IMR-90 (cell line): ENCODE data around the gene ERCC8. TPM values are rescaled to one million over a fixed set of nuclear protein-coding genes. Genes with fewer than 3 reads are reported as not detected.

Source experiments
- ATAC-seq: fragments of 200-7000 bp; cut with Tn5 transposase; 2 replicates; pipeline ENCODE4 v1.9.1; 2020; ENCODE audit warnings: low read depth, mild to moderate bottlenecking, moderate library complexity
- BruUV-seq: library from RNA; stranded (reverse); fragments of 400-500 nt; replicated peaks from 2 replicates; lab custom pipeline; 2021; lab: Mats Ljungman, UMichigan
- CTCF ChIA-PET: fragments of 300-600 bp; formaldehyde crosslinking; extraction: SDS; loops from one replicate; lab custom pipeline; 2021; ENCODE audit warnings: antibody characterized with exemption; lab: Yijun Ruan, JAX
- POLR2A ChIA-PET: fragments of 300-600 bp; sonication (Branson Sonifier 250); formaldehyde crosslinking; loops from one replicate; lab custom pipeline; 2022; ENCODE audit warnings: antibody characterized with exemption; ENCODE audit not compliant: unreplicated experiment; lab: Charles Lee
- DNase-seq: peaks from one replicate; pipeline ENCODE4 v3.0.0; 2013
- H2AFZ ChIP-seq: replicated peaks from 2 replicates; pipeline ENCODE3; 2013; ENCODE audit warnings: low read length, mild to moderate bottlenecking; ENCODE audit not compliant: poor library complexity
- H2AK5ac ChIP-seq: 2 replicates; pipeline ENCODE4 v1.6.1; 2013; ENCODE audit warnings: low read depth, low read length, inconsistent platforms
- H2AK9ac ChIP-seq: replicated peaks from 2 replicates; pipeline ENCODE3; 2013; ENCODE audit warnings: mild to moderate bottlenecking, low read depth, low read length, moderate library complexity; ENCODE audit not compliant: poor library complexity
- H2BK120ac ChIP-seq: 2 replicates; pipeline ENCODE4 v1.6.1; 2013; ENCODE audit warnings: low read depth, low read length, inconsistent platforms
- H2BK15ac ChIP-seq: 3 replicates; pipeline ENCODE4 v1.6.1; 2013; ENCODE audit warnings: low read depth, low read length, inconsistent platforms
- H2BK20ac ChIP-seq: 2 replicates; pipeline ENCODE4 v1.6.1; 2013; ENCODE audit warnings: low read depth, mild to moderate bottlenecking, inconsistent platforms, low read length, moderate library complexity
- H2BK5ac ChIP-seq: 2 replicates; pipeline ENCODE4 v1.6.1; 2013; ENCODE audit warnings: mild to moderate bottlenecking, low read depth, low read length, inconsistent platforms; ENCODE audit not compliant: poor library complexity, severe bottlenecking
- H3K14ac ChIP-seq: replicated peaks from 2 replicates; pipeline ENCODE4 v1.6.1; 2013; ENCODE audit warnings: low read depth, low read length, inconsistent platforms
- H3K18ac ChIP-seq: 2 replicates; pipeline ENCODE4 v1.6.1; 2013; ENCODE audit warnings: low read depth, low read length, control low read depth
- H3K23ac ChIP-seq: 2 replicates; pipeline ENCODE4 v1.6.1; 2013; ENCODE audit warnings: low read depth, low read length, inconsistent platforms
- H3K27ac ChIP-seq: 2 replicates; pipeline ENCODE4 v1.5.1; 2013; ENCODE audit warnings: mild to moderate bottlenecking, control low read depth, low read length; ENCODE audit not compliant: insufficient read depth
- H3K27me3 ChIP-seq: 2 replicates; pipeline ENCODE4 v1.6.1; 2013; ENCODE audit warnings: low read length; ENCODE audit not compliant: control insufficient read depth, insufficient read depth
- H3K36me3 ChIP-seq: 2 replicates; pipeline ENCODE4 v1.6.1; 2013; ENCODE audit warnings: low read length, mixed read lengths; ENCODE audit not compliant: control insufficient read depth, insufficient read depth
- H3K4ac ChIP-seq: 2 replicates; pipeline ENCODE4 v1.6.1; 2013; ENCODE audit warnings: low read depth, low read length, inconsistent platforms
- H3K4me1 ChIP-seq: 2 replicates; pipeline ENCODE4 v1.6.1; 2013; ENCODE audit warnings: low read length, mixed read lengths; ENCODE audit not compliant: control insufficient read depth, insufficient read depth
- H3K4me2 ChIP-seq: 2 replicates; pipeline ENCODE4 v1.6.1; 2013; ENCODE audit warnings: low read depth, mild to moderate bottlenecking, control low read depth, low read length, moderate library complexity
- H3K4me3 ChIP-seq: 2 replicates; pipeline ENCODE4 v1.5.1; 2013; ENCODE audit warnings: low read depth, mild to moderate bottlenecking, control low read depth, low read length, moderate library complexity; ENCODE audit not compliant: insufficient read depth
- H3K56ac ChIP-seq: 2 replicates; pipeline ENCODE4 v1.6.1; 2013; ENCODE audit warnings: low read length, inconsistent platforms; ENCODE audit not compliant: insufficient read depth; ENCODE audit errors: extremely low read depth
- H3K79me1 ChIP-seq, 2 experiments: 2 replicates each; pipeline ENCODE4 v1.6.1; 2013; ENCODE audit warnings: low read length in 2 of 2, inconsistent platforms in 1 of 2, low read depth in 1 of 2
- H3K9ac ChIP-seq: 2 replicates; pipeline ENCODE4 v1.6.1; 2013; ENCODE audit warnings: low read depth, low read length, control low read depth
- H3K9me1 ChIP-seq: 2 replicates; pipeline ENCODE4 v1.6.1; 2013; ENCODE audit warnings: low read length, inconsistent platforms; ENCODE audit not compliant: insufficient read depth
- H3K9me3 ChIP-seq: 2 replicates; pipeline ENCODE4 v1.6.1; 2013; ENCODE audit warnings: low read length; ENCODE audit not compliant: control insufficient read depth, insufficient read depth
- H4K20me1 ChIP-seq: 2 replicates; pipeline ENCODE4 v1.6.1; 2013; ENCODE audit warnings: low read length, inconsistent platforms; ENCODE audit not compliant: insufficient read depth
- H4K5ac ChIP-seq: 2 replicates; pipeline ENCODE4 v1.6.1; 2013; ENCODE audit warnings: mild to moderate bottlenecking, low read depth, low read length, control low read depth
- H4K8ac ChIP-seq, 2 experiments: 2 replicates each; pipeline ENCODE4 v1.6.1; 2013; ENCODE audit warnings: low read depth in 2 of 2, low read length in 2 of 2, control low read depth in 1 of 2, inconsistent platforms in 1 of 2
- H4K91ac ChIP-seq: 2 replicates; pipeline ENCODE4 v1.6.1; 2013; ENCODE audit warnings: low read depth, low read length, inconsistent platforms; ENCODE audit not compliant: insufficient read depth
- BHLHE40 ChIP-seq: fragments of 150-350 bp; IDR thresholded peaks from 2 replicates; pipeline ENCODE4 v1.6.1; 2016; ENCODE audit warnings: mild to moderate bottlenecking, low read depth, low read length
- CEBPB ChIP-seq: IDR thresholded peaks from 2 replicates; pipeline ENCODE4 v1.6.1; 2012; ENCODE audit warnings: low read depth, low read length, improper control_type of control experiment
- CHD1 ChIP-seq: IDR thresholded peaks from 2 replicates; pipeline ENCODE4 v1.6.1; 2012; ENCODE audit warnings: low read depth, low read length, improper control_type of control experiment
- FOS ChIP-seq: fragments of 150-350 bp; IDR thresholded peaks from 2 replicates; pipeline ENCODE4 v1.6.1; 2016; ENCODE audit warnings: low read depth, low read length
- MAFK ChIP-seq: IDR thresholded peaks from 2 replicates; pipeline ENCODE4 v1.6.1; 2012; ENCODE audit warnings: low read depth, low read length, improper control_type of control experiment
- MAZ ChIP-seq: IDR thresholded peaks from 2 replicates; pipeline ENCODE4 v1.6.1; 2012; ENCODE audit warnings: low read depth, mild to moderate bottlenecking, low read length, improper control_type of control experiment, moderate library complexity, borderline replicate concordance
- WGBS, 2 experiments: methylation state at CpG; one replicate each; pipeline versions ENCODE4 v1.1.5 to v1.1.7; 2013; ENCODE audit warnings: missing lambda C conversion rate in 2 of 2; ENCODE audit not compliant: insufficient read length in 1 of 2; ENCODE audit errors: extremely low coverage in 2 of 2; 5-methylcytosine and 5-hydroxymethylcytosine counted together
- dilution Hi-C: fragments of 300-500 bp; cut with HindIII; formaldehyde crosslinking; loops from one replicate; pipeline ENCODE4 v1.14.3; 2018; ENCODE audit warnings: low sequenced_read_pairs; ENCODE audit not compliant: unreplicated experiment
- in situ Hi-C: fragments of 300-500 bp; cut with MboI; formaldehyde crosslinking; loops from 3 replicates; pipeline ENCODE4 v1.14.3; 2019; ENCODE audit warnings: low sequenced_read_pairs, inconsistent platforms, mixed read lengths
- intact Hi-C: fragments of 100-400 bp; cut with micrococcal nuclease; formaldehyde crosslinking; loops from 2 replicates; pipeline ENCODE4 v1.10.0; 2022
- polyA plus RNA-seq, 3 experiments: library from polyadenylated mRNA; depleted of rRNA; stranded (reverse); fragments of >200 nt; gene quantifications; 2 replicates each; pipeline ENCODE4 v1.2.3, GENCODE V29; 2012; ENCODE audit warnings: low replicate concordance in 1 of 3
- total RNA-seq: library from RNA; depleted of rRNA; stranded (reverse); fragments of >200 nt; gene quantifications from 2 replicates; pipeline ENCODE4 v1.2.3, GENCODE V29; 2012

The ERCC8 gene
- total and polyA plus RNA-seq, 2 of the 4 experiments (the other 2 are of a cell fraction), result 12.6 to 29.2 TPM

DNA sequence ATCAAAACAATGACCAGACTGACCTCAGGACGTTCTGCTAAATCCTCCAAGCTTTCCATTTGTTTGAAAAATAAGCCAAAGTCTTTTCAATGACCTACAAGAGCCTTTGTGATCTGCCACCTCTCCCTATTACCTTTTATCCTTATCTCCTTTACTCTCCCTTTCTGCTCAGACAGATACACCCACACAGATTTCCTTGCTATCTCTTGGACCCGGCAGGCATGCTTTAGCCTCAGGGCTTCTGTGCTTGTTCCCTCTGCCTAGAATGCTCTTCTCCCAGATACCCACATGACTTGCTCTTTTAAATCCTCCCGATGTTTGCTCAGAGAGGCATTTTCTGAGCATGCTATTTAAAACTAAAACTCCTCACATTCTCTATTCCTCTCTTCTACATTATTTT, 91.9 kb downstream of the ERCC8 start:
- no peaks in the 10 kb centered on the region for H3K36me3 ChIP-seq
- no peak overlapping the region for H3K18ac ChIP-seq
- H3K14ac ChIP-seq, result no peak overlapping the region
- no peak overlapping the region for H4K91ac ChIP-seq
- H3K4me2 ChIP-seq, result no peak overlapping the region
- no peak overlapping the region for H3K56ac ChIP-seq
- no peak overlapping the region for H2BK20ac ChIP-seq
- no peaks in the 10 kb centered on the region for H4K20me1 ChIP-seq
- H3K4ac ChIP-seq, result no peak overlapping the region
- CTCF ChIA-PET, result interaction anchor here (0.8 kb wide), 1 partner anchor 9 kb away, joined by 3 read pairs; the partner anchor contains the start of gene ELOVL7
- H2AK5ac ChIP-seq, result no peak overlapping the region
- WGBS, 2 experiments, result 14% methylated on average over 2 of the region's 3 CpGs; no CpG with 5 or more reads in 1 of the 2 experiments
- no peak overlapping the region for H3K23ac ChIP-seq
- in situ Hi-C loops, result no loop called here
- no peak overlapping the region for H3K27ac ChIP-seq
- H3K27me3 ChIP-seq, result no peaks in the 10 kb centered on the region; the same call in 1 of the 2 replicates
- no peaks in the 10 kb centered on the region for H3K9me3 ChIP-seq
- H3K4me3 ChIP-seq, result no peak overlapping the region
- H3K9me1 ChIP-seq, result no peaks in the 10 kb centered on the region
- DNase-seq (no peak), ATAC-seq (no peak; the same call in 1 of the 2 replicates)
- H2BK120ac ChIP-seq, result no peak overlapping the region
- intact Hi-C loops, result no loop called here
- H4K8ac ChIP-seq, result no peak overlapping the region
- H3K9ac ChIP-seq, result no peak overlapping the region
- no TSS peak for BruUV-seq
- no peak overlapping the region for H4K5ac ChIP-seq
- TF ChIP-seq MAZ (no peak), FOS (no peak), BHLHE40 (no peak), CEBPB (no peak), MAFK (no peak), CHD1 (no peak)
- no peak overlapping the region for H2BK5ac ChIP-seq
- no peaks in the 10 kb centered on the region for H3K4me1 ChIP-seq
- POLR2A ChIA-PET, result no interaction called here
- no peak overlapping the region for H2AK9ac ChIP-seq
- no peaks in the 10 kb centered on the region for H3K79me1 ChIP-seq
- H2BK15ac ChIP-seq, result no peak overlapping the region
- H2AFZ ChIP-seq, result no peak overlapping the region
- dilution Hi-C loops, result no loop called here
